Stomach (tissue), 9 donors: Measurements from ENCODE around the gene RAPSN. TPM values are rescaled to one million over a fixed set of nuclear protein-coding genes. Genes with fewer than 3 reads are reported as not detected.

Experiments used
- DNase-seq, 2 donors: peaks; one replicate each; pipeline versions ENCODE4 v3.0.0 to v3.0.0-alpha.2; 2013 to 2019
- H3K27ac ChIP-seq, 5 donors: fragments of 200-600 bp in 4 of 5; sonication (generic) in 4 of 5; one replicate each; pipeline ENCODE4 v1.5.1; 2013 to 2019; ENCODE audit warnings: mild to moderate bottlenecking in 1 of 5, moderate library complexity in 1 of 5
- H3K27me3 ChIP-seq, 3 donors: fragments of 200-600 bp; sonication (generic); one replicate each; pipeline ENCODE4 v1.5.1; 2017 to 2019; ENCODE audit warnings: mixed run types in 1 of 3
- H3K36me3 ChIP-seq, 4 donors: fragments of 200-600 bp; sonication (generic); 1 replicate in 3 of 4; 2 replicates in 1 of 4; pipeline ENCODE4 v1.5.1; 2016 to 2019
- H3K4me1 ChIP-seq, 4 donors: fragments of 200-600 bp; sonication (generic); one replicate each; pipeline ENCODE4 v1.5.1; 2016 to 2019
- H3K4me3 ChIP-seq, 4 donors: fragments of 200-600 bp; sonication (generic) in 3 of 4; one replicate each; pipeline ENCODE4 v1.5.1; 2016 to 2019; ENCODE audit warnings: mild to moderate bottlenecking in 1 of 4
- H3K9me3 ChIP-seq, 4 donors: fragments of 200-600 bp; sonication (generic); one replicate each; pipeline ENCODE4 v1.5.1; 2016 to 2019
- EP300 ChIP-seq: sonication (generic); formaldehyde crosslinking; IDR thresholded peaks from one replicate; pipeline ENCODE4 v1.6.1; 2017; ENCODE audit warnings: antibody characterized with exemption
- POLR2A ChIP-seq, 4 donors: fragments of 450-650 bp; IDR thresholded peaks; one replicate each; pipeline ENCODE4 v1.6.1; 2016; ENCODE audit warnings: antibody characterized with exemption in 4 of 4, control low read depth in 2 of 4, mild to moderate bottlenecking in 1 of 4, moderate library complexity in 1 of 4
- POLR2AphosphoS5 ChIP-seq, 3 donors: sonication (generic); formaldehyde crosslinking; IDR thresholded peaks; one replicate each; pipeline ENCODE4 v1.6.1; 2016; ENCODE audit warnings: antibody characterized with exemption in 3 of 3
- WGBS, 5 donors: extraction: QIAGEN DNeasy Blood & Tissue Kit in 3 of 5; methylation state at CpG; one replicate each; pipeline versions ENCODE4 v1.1.5 to v1.1.7; 2013 to 2018; 5-methylcytosine and 5-hydroxymethylcytosine counted together
- intact Hi-C: fragments of 100-400 bp; cut with DNase I; formaldehyde crosslinking; loops from one replicate; pipeline ENCODE4 v1.15.1; 2023; ENCODE audit warnings: low total_unique reads
- polyA plus RNA-seq, 3 donors: library from polyadenylated mRNA; stranded (reverse); fragments of 200-250 nt; gene quantifications; one replicate each; pipeline ENCODE4 v1.2.3, GENCODE V29; 2013
- total RNA-seq, 5 donors: library from RNA; depleted of rRNA; stranded (reverse); fragments of >200 nt; gene quantifications; one replicate each; pipeline versions ENCODE4 v1.1.0 to v1.2.3, GENCODE V29; 2014 to 2016
- TF ChIP-seq, protein P1 (sequence below), 7 experiments: fragments of 450-650 bp in 4 of 7; fragments of 200-600 bp in 3 of 7; sonication (generic) in 3 of 7; IDR thresholded peaks; one replicate each; pipeline ENCODE4 v1.5.1; 2016 to 2019; ENCODE audit warnings: antibody characterized with exemption in 7 of 7, control low read depth in 2 of 7, mild to moderate bottlenecking in 1 of 7
- donor health status: healthy with polysubstance abuse.
- donor health status: Bipolar disorder and iron deficiency.
- donor health status: healthy.

Gene RAPSN
- total and polyA plus RNA-seq, 8 donors, result 0.20 to 1.2 (median 1.1) TPM; not detected in 5

DNA sequence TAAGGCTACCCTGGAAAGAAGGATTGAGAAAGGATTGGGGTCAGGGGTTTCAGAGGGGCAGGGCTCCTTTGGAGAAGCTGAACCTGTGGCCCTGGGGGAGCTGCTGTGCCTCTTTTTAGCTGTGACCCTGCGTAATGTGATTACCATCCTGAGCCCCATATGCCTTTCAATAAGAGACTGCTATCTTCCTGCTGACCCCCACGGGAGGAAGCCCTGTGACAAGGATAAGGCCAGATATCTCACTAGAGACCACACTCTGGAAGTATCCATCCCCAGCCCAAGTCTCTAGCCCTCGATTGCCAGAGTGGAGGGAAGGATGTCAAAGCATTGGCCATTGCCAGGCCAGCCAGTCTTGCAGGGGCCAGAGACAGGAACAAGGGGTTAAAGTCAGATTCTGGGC lies 45.4 kb downstream of the RAPSN start:
- no peak for DNase-seq
- Histone ChIP-seq H3K36me3 (no peaks in the 10 kb centered on the region), H3K4me1 (peaks cover 22 to 34% (median 29%) of the 10 kb centered on the region in 4 donors), H3K9me3 (no peaks in the 10 kb centered on the region), H3K27ac (no peak overlapping the region), H3K27me3 (no peaks in the 10 kb centered on the region), H3K4me3 (no peak overlapping the region)
- intact Hi-C loops, result no loop called here
- WGBS, 5 donors, result 69 to 81% (median 75%) methylated on average over 3 of the region's 3 CpGs
- TF ChIP-seq, protein P1, sequence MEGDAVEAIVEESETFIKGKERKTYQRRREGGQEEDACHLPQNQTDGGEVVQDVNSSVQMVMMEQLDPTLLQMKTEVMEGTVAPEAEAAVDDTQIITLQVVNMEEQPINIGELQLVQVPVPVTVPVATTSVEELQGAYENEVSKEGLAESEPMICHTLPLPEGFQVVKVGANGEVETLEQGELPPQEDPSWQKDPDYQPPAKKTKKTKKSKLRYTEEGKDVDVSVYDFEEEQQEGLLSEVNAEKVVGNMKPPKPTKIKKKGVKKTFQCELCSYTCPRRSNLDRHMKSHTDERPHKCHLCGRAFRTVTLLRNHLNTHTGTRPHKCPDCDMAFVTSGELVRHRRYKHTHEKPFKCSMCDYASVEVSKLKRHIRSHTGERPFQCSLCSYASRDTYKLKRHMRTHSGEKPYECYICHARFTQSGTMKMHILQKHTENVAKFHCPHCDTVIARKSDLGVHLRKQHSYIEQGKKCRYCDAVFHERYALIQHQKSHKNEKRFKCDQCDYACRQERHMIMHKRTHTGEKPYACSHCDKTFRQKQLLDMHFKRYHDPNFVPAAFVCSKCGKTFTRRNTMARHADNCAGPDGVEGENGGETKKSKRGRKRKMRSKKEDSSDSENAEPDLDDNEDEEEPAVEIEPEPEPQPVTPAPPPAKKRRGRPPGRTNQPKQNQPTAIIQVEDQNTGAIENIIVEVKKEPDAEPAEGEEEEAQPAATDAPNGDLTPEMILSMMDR (IDR thresholded peaks at IDR 0.05), result no peak
- TF ChIP-seq POLR2AphosphoS5 (IDR thresholded peaks at IDR 0.05) (no peak), EP300 (no peak), POLR2A (IDR thresholded peaks at IDR 0.05) (no peak)

DNA sequence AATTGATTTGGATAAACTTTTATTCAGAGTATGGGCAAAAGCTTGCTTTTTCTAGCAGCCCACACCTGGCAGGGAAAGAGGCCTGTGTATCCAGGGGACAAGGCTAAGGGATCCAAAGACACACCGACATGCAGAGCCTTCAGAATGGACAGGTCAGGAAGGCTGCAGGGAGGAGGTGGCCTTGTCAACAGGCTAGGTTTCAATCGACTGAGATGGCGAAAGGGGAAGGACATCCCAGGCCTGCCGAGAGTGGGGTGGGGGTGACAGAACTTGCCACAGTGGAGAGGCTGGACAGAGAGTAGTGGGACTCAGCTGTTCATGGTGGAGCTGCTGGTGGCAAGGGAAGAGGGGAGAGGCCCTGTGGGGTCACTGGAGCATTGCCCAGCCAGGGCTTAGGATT lies 45.8 kb downstream of the RAPSN start:
- TF ChIP-seq POLR2A (IDR thresholded peaks at IDR 0.05) (no peak), POLR2AphosphoS5 (IDR thresholded peaks at IDR 0.05) (no peak), EP300 (no peak)
- TF ChIP-seq, protein P1 (IDR thresholded peaks at IDR 0.05), result no peak
- Histone ChIP-seq H3K4me3 (no peak overlapping the region), H3K9me3 (no peaks in the 10 kb centered on the region), H3K36me3 (no peaks in the 10 kb centered on the region), H3K27ac (no peak overlapping the region), H3K27me3 (no peaks in the 10 kb centered on the region), H3K4me1 (peaks cover 22 to 34% (median 29%) of the 10 kb centered on the region in 4 donors)
- intact Hi-C loops, result no loop called here
- WGBS, 5 donors, result 52 to 85% (median 83%) methylated on average over 4 of the region's 4 CpGs
- no peak for DNase-seq

DNA sequence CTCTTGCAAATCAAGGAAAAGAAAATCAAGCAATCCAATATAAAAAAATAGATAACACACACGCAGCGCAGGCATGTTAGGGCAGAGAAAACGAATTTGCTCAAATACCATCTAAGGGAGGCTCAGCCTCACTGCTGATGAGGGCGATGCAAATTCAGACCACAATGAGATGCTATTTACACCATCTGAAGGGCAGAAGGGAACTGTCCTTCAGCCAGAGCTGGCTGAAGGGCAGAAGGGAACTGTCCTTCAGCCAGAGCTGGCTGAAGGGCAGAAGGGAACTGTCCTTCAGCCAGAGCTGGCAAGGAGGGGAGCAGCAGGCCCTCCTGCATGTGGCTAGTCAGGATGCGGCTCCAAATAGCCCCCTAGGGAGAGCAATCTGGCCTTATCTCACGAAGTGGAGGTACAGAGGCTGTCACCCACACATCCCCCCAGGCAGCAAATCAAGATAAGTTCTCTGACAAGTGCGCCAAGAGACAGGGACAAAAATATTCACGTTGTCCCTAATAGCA lies 48.1 kb downstream of the RAPSN start:
- no peaks in the 10 kb centered on the region for H3K36me3 ChIP-seq
- 15 to 34% (median 19%) methylated on average over 8 of the region's 8 CpGs for WGBS, 5 donors
- intact Hi-C loops, result no loop called here
- no peak for DNase-seq
- peak overlapping the region; percentile 70 to 85 (median 84) for H3K27ac ChIP-seq
- H3K27me3 ChIP-seq, result no peaks in the 10 kb centered on the region
- peaks cover 13 to 21% (median 17%) of the 10 kb centered on the region in 4 donors for H3K4me1 ChIP-seq
- no peaks in the 10 kb centered on the region for H3K9me3 ChIP-seq
- TF ChIP-seq POLR2A (IDR thresholded peaks at IDR 0.05) (no peak), POLR2AphosphoS5 (IDR thresholded peaks at IDR 0.05) (no peak), EP300 (no peak)
- H3K4me3 ChIP-seq, result peak overlapping the region; percentile 60 to 75 (median 64)

DNA sequence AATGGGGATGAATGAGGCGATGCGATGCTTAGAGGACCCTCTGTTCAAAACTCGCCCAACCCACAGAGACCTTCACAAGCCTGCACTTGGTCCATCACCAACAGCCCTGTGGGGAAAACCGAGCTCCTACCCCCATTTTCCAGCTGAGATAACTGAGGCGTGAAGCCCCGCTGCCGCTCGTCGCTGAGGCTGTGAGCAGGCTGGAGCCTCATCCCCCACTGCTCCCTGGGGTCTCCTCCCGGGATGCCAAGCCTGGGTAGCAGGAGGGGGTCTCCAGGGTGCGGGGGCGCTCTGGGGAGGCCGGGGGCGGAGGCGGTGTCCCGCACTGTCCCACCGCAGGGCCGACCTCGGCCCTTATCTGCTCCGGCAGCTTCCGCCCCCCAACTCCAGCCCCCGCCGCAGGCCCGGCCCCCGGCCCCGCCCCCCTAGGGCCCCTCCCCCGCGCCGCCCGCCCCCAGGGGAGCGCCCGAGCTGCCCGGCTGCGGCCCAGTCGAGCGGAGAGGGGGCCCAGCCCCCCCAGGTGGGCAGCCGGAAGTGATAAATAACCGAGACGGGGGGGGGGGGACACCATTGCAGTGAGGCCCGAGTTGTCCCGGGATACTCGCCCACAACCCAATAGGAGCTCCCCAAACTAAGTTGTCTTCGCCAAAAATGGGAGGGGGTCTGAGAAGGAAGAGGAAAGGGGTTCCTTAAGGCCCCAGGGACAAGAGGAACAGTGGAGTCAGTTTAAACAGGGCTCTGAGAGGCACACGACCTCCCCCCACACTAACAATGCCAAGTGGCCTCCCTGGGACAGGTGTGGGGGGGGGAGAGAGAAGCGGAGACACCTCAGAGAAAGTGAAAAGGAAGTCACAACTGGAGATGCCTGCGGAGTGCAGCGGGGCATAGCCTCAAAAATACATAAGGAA lies 48.8 kb downstream of the RAPSN start:
- no peaks in the 10 kb centered on the region for H3K27me3 ChIP-seq
- peak in 1 of 2 donors; percentile 66 for DNase-seq
- H3K9me3 ChIP-seq, result no peaks in the 10 kb centered on the region
- H3K27ac ChIP-seq, result peak overlapping the region; percentile 70 to 85 (median 84)
- 5 to 13% (median 7%) methylated on average over 15 to 46 of the region's 47 CpGs for WGBS, 5 donors
- intact Hi-C loops, result no loop called here
- peaks cover 17 to 21% (median 18%) of the 10 kb centered on the region in 4 donors for H3K4me1 ChIP-seq
- TF ChIP-seq, protein P1 (IDR thresholded peaks at IDR 0.05), result no peak
- TF ChIP-seq EP300 (no peak), POLR2AphosphoS5 (IDR thresholded peaks at IDR 0.05) (no peak), POLR2A (IDR thresholded peaks at IDR 0.05) (no peak)
- H3K36me3 ChIP-seq, result no peaks in the 10 kb centered on the region
- H3K4me3 ChIP-seq, result peak overlapping the region; percentile 60 to 75 (median 64)
